GM19397 (cell line): ENCODE data around the gene LALBA.
"Not testable (repeated sequence)": the region's sequence is repeated elsewhere in the genome, so short reads cannot be mapped to it uniquely, and the experiment has no call there.

Source experiments
- ATAC-seq: cut with Tn5 transposase; IDR thresholded peaks from one replicate; pipeline ENCODE4 v1.9.1; 2021; ENCODE audit warnings: mild to moderate bottlenecking, moderate library complexity; ENCODE audit not compliant: unreplicated experiment

The LALBA gene

GRCh38 chr12:48532601-48533000 lies 37.2 kb downstream of the LALBA start:
- ATAC-seq = no peak

- ATAC-seq = no peak
These were observed 41.8 kb downstream of the LALBA start for GRCh38 chr12:48527891-48528670.

- ATAC-seq = no peak
These were observed 44.5 kb downstream of the LALBA start, which contains the start of gene OR8S1 for GRCh38 chr12:48525332-48525731. TSS of gene OR8S1 (plus strand) at chr12:48525632. CDS start at chr12:48525632, 0 bp downstream.

- ATAC-seq = not testable (repeated sequence)
These were observed 49.5 kb downstream of the LALBA start for GRCh38 chr12:48520381-48520780.
